ENCODE measurements around the gene KCNK4. TPM values are rescaled to one million over a fixed set of nuclear protein-coding genes. Genes with fewer than 3 reads are reported as not detected.

The KCNK4 gene
- total RNA-seq, 1 experiment from 2014 or later = 1.1 TPM

DNA sequence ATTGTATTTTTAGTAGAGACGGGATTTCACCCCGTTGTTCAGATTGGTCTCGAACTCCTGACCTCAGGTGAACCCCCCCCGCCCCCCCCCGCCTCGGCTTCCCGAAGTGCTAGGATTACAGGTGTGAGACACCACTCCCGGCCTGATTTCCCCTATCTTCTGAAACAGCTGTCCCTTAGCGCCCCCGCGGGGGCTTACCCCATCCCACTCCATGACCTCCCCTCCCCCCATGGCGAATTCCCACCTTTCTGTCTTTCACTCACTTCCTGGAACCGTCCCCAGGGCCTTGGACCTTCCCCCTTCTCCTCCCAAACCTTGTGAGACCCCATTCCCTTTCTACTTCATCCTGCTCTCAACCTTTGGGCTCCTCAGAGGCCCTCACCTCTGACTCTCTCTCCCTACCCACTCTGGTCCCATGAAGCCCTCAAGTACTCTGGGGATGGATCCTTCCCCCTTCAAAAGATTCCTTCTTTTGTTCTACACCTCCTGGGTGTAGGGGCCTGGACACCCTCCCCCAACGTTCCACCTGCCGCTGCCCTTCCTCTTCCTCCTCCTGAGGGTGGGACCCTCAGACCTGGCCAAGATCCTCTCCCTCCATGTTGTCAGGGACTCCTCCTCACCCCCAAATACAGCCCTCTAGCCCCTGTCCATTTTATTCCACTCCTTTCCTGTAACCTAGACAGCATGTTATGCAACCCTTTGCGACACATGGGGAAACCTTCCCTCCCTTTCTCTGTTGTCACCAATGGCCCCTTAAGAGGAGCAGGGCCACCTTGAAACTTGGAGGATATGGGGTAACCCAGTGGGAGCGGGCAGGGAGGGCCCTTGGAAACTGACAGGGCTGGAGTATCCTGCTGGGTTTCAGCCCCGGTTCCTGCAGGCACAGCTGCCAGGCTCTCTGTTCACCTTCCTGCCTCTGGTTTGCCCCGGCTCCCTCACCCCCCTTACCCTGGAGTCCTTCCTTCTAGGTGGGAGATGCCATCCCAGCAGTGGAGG lies 28.0 kb downstream of the KCNK4 start:
- in situ Hi-C loops (cut with HindIII; ENCODE audit: low pct_unique_long_range_greater_than_20kb, low sequenced_read_pairs) = no loop called here

DNA sequence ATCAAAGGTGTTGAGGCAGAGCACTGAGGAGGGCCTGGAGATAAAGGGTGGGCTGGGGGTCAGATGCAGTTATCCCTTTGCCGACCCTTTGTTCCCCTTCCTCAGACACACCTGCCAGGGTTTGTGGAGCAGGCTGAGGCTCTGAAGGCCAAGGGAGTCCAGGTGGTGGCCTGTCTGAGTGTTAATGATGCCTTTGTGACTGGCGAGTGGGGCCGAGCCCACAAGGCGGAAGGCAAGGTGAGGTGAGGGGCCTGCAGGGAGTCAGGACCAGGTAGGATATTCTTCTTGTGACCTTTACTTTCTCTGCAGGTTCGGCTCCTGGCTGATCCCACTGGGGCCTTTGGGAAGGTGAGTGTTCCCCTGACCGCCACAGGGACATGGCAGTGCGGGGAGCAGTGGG lies 29.5 kb downstream of the KCNK4 start:
- no peak overlapping the region for H3K4me3 ChIP-seq (ENCODE audit: low read depth in 2 of 2, low read length in 2 of 2)
- peak overlapping the region; percentile 36; the same call in 1 of the 2 replicates for H3K27ac ChIP-seq (ENCODE audit: low read length)
- ATAC-seq (no peak), DNase-seq (ENCODE audit: low read depth, low spot score) (no peak)
- in situ Hi-C loops (cut with HindIII; ENCODE audit: low pct_unique_long_range_greater_than_20kb, low sequenced_read_pairs) (no loop called here), intact Hi-C loops (cut with micrococcal nuclease; ENCODE audit: unreplicated experiment) (no loop called here)
- H3K27me3 ChIP-seq (ENCODE audit: control insufficient read depth, insufficient read depth, low read length) = no peaks in the 10 kb centered on the region
- no peaks in the 10 kb centered on the region for H3K9me3 ChIP-seq (ENCODE audit: control insufficient read depth, insufficient read depth, low read depth, low read length)
- H3K36me3 ChIP-seq (ENCODE audit: control insufficient read depth, insufficient read depth, low read length) = peaks cover 2% of the 10 kb centered on the region; the same call in 1 of the 2 replicates
- CTCF ChIA-PET = interaction anchor here (0.7 kb wide), 1 partner anchor 323 kb away, joined by 5 read pairs; no protein-coding TSS in a partner anchor
- TF ChIP-seq POLR2AphosphoS5 (IDR thresholded peaks at IDR 0.05; ENCODE audit: low read depth, low read length) = no peak
- TF ChIP-seq, protein P1, sequence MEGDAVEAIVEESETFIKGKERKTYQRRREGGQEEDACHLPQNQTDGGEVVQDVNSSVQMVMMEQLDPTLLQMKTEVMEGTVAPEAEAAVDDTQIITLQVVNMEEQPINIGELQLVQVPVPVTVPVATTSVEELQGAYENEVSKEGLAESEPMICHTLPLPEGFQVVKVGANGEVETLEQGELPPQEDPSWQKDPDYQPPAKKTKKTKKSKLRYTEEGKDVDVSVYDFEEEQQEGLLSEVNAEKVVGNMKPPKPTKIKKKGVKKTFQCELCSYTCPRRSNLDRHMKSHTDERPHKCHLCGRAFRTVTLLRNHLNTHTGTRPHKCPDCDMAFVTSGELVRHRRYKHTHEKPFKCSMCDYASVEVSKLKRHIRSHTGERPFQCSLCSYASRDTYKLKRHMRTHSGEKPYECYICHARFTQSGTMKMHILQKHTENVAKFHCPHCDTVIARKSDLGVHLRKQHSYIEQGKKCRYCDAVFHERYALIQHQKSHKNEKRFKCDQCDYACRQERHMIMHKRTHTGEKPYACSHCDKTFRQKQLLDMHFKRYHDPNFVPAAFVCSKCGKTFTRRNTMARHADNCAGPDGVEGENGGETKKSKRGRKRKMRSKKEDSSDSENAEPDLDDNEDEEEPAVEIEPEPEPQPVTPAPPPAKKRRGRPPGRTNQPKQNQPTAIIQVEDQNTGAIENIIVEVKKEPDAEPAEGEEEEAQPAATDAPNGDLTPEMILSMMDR (IDR thresholded peaks at IDR 0.05) = no peak
- TF ChIP-seq REST (IDR thresholded peaks at IDR 0.05; ENCODE audit: insufficient read depth in 1 of 2, low read depth in 2 of 2, low read length in 1 of 2) = no peak
- no peak for TF ChIP-seq SIN3A (IDR thresholded peaks at IDR 0.05; ENCODE audit: borderline replicate concordance, insufficient read depth, low read depth, low read length)
- no peak for TF ChIP-seq TCF7L2 (IDR thresholded peaks at IDR 0.05; ENCODE audit: low read depth, low read length)
- H3K4me1 ChIP-seq (ENCODE audit: control insufficient read depth, insufficient read depth, low read length) = peaks cover 44% of the 10 kb centered on the region
- no TSS peak for BruUV-seq (replicated peaks)
- POLR2A ChIA-PET = no interaction called here

More for the DNA sequence above, 28.0 kb downstream of the KCNK4 start:
- Histone ChIP-seq H3K4me3 (ENCODE audit: low read depth in 2 of 2, low read length in 2 of 2) (peak overlapping the region; percentile 74 to 77), H3K27ac (ENCODE audit: low read length) (peak overlapping the region; percentile 100), H3K36me3 (ENCODE audit: control insufficient read depth, insufficient read depth, low read length) (peaks cover 2% of the 10 kb centered on the region; the same call in 1 of the 2 replicates), H3K27me3 (ENCODE audit: control insufficient read depth, insufficient read depth, low read length) (no peaks in the 10 kb centered on the region), H3K9me3 (ENCODE audit: control insufficient read depth, insufficient read depth, low read depth, low read length) (no peaks in the 10 kb centered on the region), H3K4me1 (ENCODE audit: control insufficient read depth, insufficient read depth, low read length) (peaks cover 48% of the 10 kb centered on the region)
- TF ChIP-seq, protein P1 (IDR thresholded peaks at IDR 0.05) = no peak
- TF ChIP-seq SIN3A (IDR thresholded peaks at IDR 0.05; ENCODE audit: borderline replicate concordance, insufficient read depth, low read depth, low read length) (no peak), TCF7L2 (IDR thresholded peaks at IDR 0.05; ENCODE audit: low read depth, low read length) (no peak), REST (IDR thresholded peaks at IDR 0.05; ENCODE audit: insufficient read depth in 1 of 2, low read depth in 2 of 2, low read length in 1 of 2) (no peak)
- TSS peak; percentile 68 for BruUV-seq (replicated peaks)
- ATAC-seq (no peak), DNase-seq (ENCODE audit: low read depth, low spot score) (no peak)
- POLR2A ChIA-PET = interaction anchor here (0.6 to 2.0 kb wide), 4 partner anchors 13 to 85 kb away, joined by 3 to 12 read pairs (median 6); no protein-coding TSS in a partner anchor
- CTCF ChIA-PET = interaction anchor here (0.6 to 1.6 kb wide), 2 partner anchors 38 to 225 kb away, joined by 6 to 14 read pairs; no protein-coding TSS in a partner anchor
- intact Hi-C loops (cut with micrococcal nuclease; ENCODE audit: unreplicated experiment) = loop anchor here (1.0 kb wide), 1 partner anchor 36 kb away; no protein-coding TSS in a partner anchor
